Activated CD4-positive, alpha-beta memory T cell treated with anti-CD3 and anti-CD28 coated beads, Interleukin-2, amount 10 ng/mL, durations not matched to agents 7 days and 5 days (primary cell): ENCODE results near the gene CNIH2. TPM values are rescaled to one million over a fixed set of nuclear protein-coding genes. Genes with fewer than 3 reads are reported as not detected.

Source experiments
- CTCF ChIA-PET: fragments of 350-600 bp; sonication (Branson Sonifier 250); formaldehyde crosslinking; loops from one replicate; lab custom pipeline; 2021; ENCODE audit warnings: antibody characterized with exemption, inconsistent platforms; lab: Charles Lee
- POLR2A ChIA-PET: fragments of 350-600 bp; sonication (Branson Sonifier 250); formaldehyde crosslinking; loops from one replicate; lab custom pipeline; 2021; ENCODE audit warnings: antibody characterized with exemption; lab: Charles Lee
- DNase-seq: peaks from one replicate; pipeline ENCODE4 v3.0.0-alpha.2; 2020
- H3K27ac Mint-ChIP-seq: one replicate; pipeline ENCODE4 v1.8.0; 2021; ENCODE audit warnings: mild to moderate bottlenecking, mixed read lengths
- H3K27me3 Mint-ChIP-seq: one replicate; pipeline ENCODE4 v1.8.0; 2021; ENCODE audit warnings: mixed read lengths
- H3K36me3 Mint-ChIP-seq: one replicate; pipeline ENCODE4 v1.8.0; 2021; ENCODE audit warnings: low read depth, mixed read lengths
- H3K4me1 Mint-ChIP-seq: one replicate; pipeline ENCODE4 v1.8.0; 2021; ENCODE audit warnings: mixed read lengths
- H3K4me3 Mint-ChIP-seq: one replicate; pipeline ENCODE4 v1.8.0; 2021; ENCODE audit warnings: mild to moderate bottlenecking, mixed read lengths
- H3K9me3 Mint-ChIP-seq: one replicate; pipeline ENCODE4 v1.8.0; 2021; ENCODE audit warnings: mixed read lengths
- total RNA-seq, 2 experiments: library from RNA; stranded (reverse); gene quantifications; one replicate each; pipeline ENCODE4 v1.2.3, GENCODE V29; 2021

CNIH2 gene
- total RNA-seq, 2 experiments from 2014 or later: 1.9 to 2.1 TPM

GRCh38 chr11:66288671-66289547 lies 10.9 kb downstream of the CNIH2 start, which contains the start of gene YIF1A:
YIF1A (minus strand) TSS chr11:66289143; CDS start chr11:66288985, 158 bp downstream.
- H3K27me3 Mint-ChIP-seq: peaks cover 27% of the 10 kb centered on the region
- peak; percentile 99 for DNase-seq
- peak within 1 kb of the TSS; percentile 83 for H3K27ac Mint-ChIP-seq
- ChIA-PET POLR2A (interaction anchor here (0.6 to 4.4 kb wide), 18 partner anchors 9 to 576 kb away, joined by 3 to 28 read pairs (median 4); partner anchors contain the start of genes BRMS1, CNIH2, RAB1B and RBM4), CTCF (interaction anchor here (0.7 to 3.8 kb wide), 10 partner anchors 8 to 349 kb away, joined by 3 to 33 read pairs (median 4); partner anchors contain the start of genes MRPL11 and RBM4)
- H3K36me3 Mint-ChIP-seq: no peaks in the 10 kb centered on the region
- H3K9me3 Mint-ChIP-seq: no peaks in the 10 kb centered on the region
- peaks cover 42% of the 10 kb centered on the region for H3K4me1 Mint-ChIP-seq
- H3K4me3 Mint-ChIP-seq: peak within 1 kb of the TSS; percentile 92

GRCh38 chr11:66289548-66290329 lies 11.8 kb downstream of the CNIH2 start:
- no peaks in the 10 kb centered on the region for H3K36me3 Mint-ChIP-seq
- ChIA-PET POLR2A (interaction anchor here (0.6 to 4.4 kb wide), 18 partner anchors 10 to 577 kb away, joined by 3 to 28 read pairs (median 4); partner anchors contain the start of genes BRMS1, CNIH2, RAB1B and RBM4), CTCF (interaction anchor here (0.8 to 3.8 kb wide), 10 partner anchors 9 to 349 kb away, joined by 3 to 33 read pairs (median 4); partner anchors contain the start of genes MRPL11 and RBM4)
- H3K4me3 Mint-ChIP-seq: peak overlapping the region; percentile 92
- peaks cover 42% of the 10 kb centered on the region for H3K4me1 Mint-ChIP-seq
- no peaks in the 10 kb centered on the region for H3K9me3 Mint-ChIP-seq
- peak; percentile 82 for DNase-seq
- H3K27me3 Mint-ChIP-seq: peaks cover 29% of the 10 kb centered on the region
- H3K27ac Mint-ChIP-seq: peak overlapping the region; percentile 78

GRCh38 chr11:66290330-66290621 lies 12.3 kb downstream of the CNIH2 start:
- H3K4me1 Mint-ChIP-seq: peaks cover 42% of the 10 kb centered on the region
- POLR2A ChIA-PET: interaction anchor here (1.0 to 4.4 kb wide), 4 partner anchors 11 to 46 kb away, joined by 3 to 28 read pairs (median 20); partner anchors contain the start of genes CNIH2, RAB1B and RIN1
- peaks cover 29% of the 10 kb centered on the region for H3K27me3 Mint-ChIP-seq

GRCh38 chr11:66291303-66291705 lies 13.3 kb downstream of the CNIH2 start:
- no peak for DNase-seq
- no peaks in the 10 kb centered on the region for H3K9me3 Mint-ChIP-seq
- POLR2A ChIA-PET: interaction anchor here (1.1 to 4.4 kb wide), 2 partner anchors 21 to 53 kb away, joined by 4 to 28 read pairs; no protein-coding TSS in a partner anchor
- peaks cover 42% of the 10 kb centered on the region for H3K4me1 Mint-ChIP-seq
- no peaks in the 10 kb centered on the region for H3K36me3 Mint-ChIP-seq
- peaks cover 29% of the 10 kb centered on the region for H3K27me3 Mint-ChIP-seq
- H3K4me3 Mint-ChIP-seq: no peak overlapping the region
- no peak overlapping the region for H3K27ac Mint-ChIP-seq
- CTCF ChIA-PET: interaction anchor here (1.6 to 1.7 kb wide), 2 partner anchors 20 to 69 kb away, joined by 3 to 8 read pairs; no protein-coding TSS in a partner anchor

More at GRCh38 chr11:66290330-66290621, 12.3 kb downstream of the CNIH2 start:
- Mint-ChIP-seq H3K9me3 (no peaks in the 10 kb centered on the region), H3K4me3 (peak overlapping the region; percentile 92), H3K27ac (no peak overlapping the region), H3K36me3 (no peaks in the 10 kb centered on the region)
- CTCF ChIA-PET: interaction anchor here (1.6 to 2.1 kb wide), 2 partner anchors 25 to 68 kb away, joined by 3 to 5 read pairs; no protein-coding TSS in a partner anchor
- DNase-seq: no peak

- no peaks in the 10 kb centered on the region for H3K36me3 Mint-ChIP-seq
- no peak within 1 kb of the TSS for H3K27ac Mint-ChIP-seq
- no peaks in the 10 kb centered on the region for H3K9me3 Mint-ChIP-seq
- DNase-seq: no peak
- POLR2A ChIA-PET: interaction anchor here (1.1 to 4.4 kb wide), 2 partner anchors 21 to 52 kb away, joined by 4 to 28 read pairs; no protein-coding TSS in a partner anchor
- H3K27me3 Mint-ChIP-seq: peaks cover 29% of the 10 kb centered on the region
- CTCF ChIA-PET: interaction anchor here (0.6 to 1.7 kb wide), 3 partner anchors 20 to 138 kb away, joined by 3 to 8 read pairs (median 5); no protein-coding TSS in a partner anchor
- peak within 1 kb of the TSS; percentile 92 for H3K4me3 Mint-ChIP-seq
- H3K4me1 Mint-ChIP-seq: peaks cover 38% of the 10 kb centered on the region
These were observed 13.9 kb downstream of the CNIH2 start, which contains the start of gene TMEM151A for GRCh38 chr11:66291706-66292542. TMEM151A (plus strand) TSS chr11:66291894; CDS start chr11:66292014, 120 bp downstream.

- Mint-ChIP-seq H3K27me3 (peaks cover 29% of the 10 kb centered on the region), H3K27ac (no peak overlapping the region), H3K4me3 (peak overlapping the region; percentile 17), H3K9me3 (no peaks in the 10 kb centered on the region), H3K4me1 (peaks cover 30% of the 10 kb centered on the region), H3K36me3 (no peaks in the 10 kb centered on the region)
- CTCF ChIA-PET: no interaction called here
- POLR2A ChIA-PET: no interaction called here
- DNase-seq: no peak
These were observed 14.8 kb downstream of the CNIH2 start for GRCh38 chr11:66292543-66293332.

- Mint-ChIP-seq H3K4me3 (no peak overlapping the region), H3K4me1 (peaks cover 26% of the 10 kb centered on the region), H3K36me3 (no peaks in the 10 kb centered on the region), H3K27me3 (peaks cover 29% of the 10 kb centered on the region), H3K9me3 (no peaks in the 10 kb centered on the region), H3K27ac (no peak overlapping the region)
- ChIA-PET CTCF (no interaction called here), POLR2A (no interaction called here)
- no peak for DNase-seq
These were observed 15.4 kb downstream of the CNIH2 start for GRCh38 chr11:66293352-66293751.

GRCh38 chr11:66293777-66294625 lies 16.0 kb downstream of the CNIH2 start:
- POLR2A ChIA-PET: no interaction called here
- Mint-ChIP-seq H3K4me1 (peaks cover 24% of the 10 kb centered on the region), H3K4me3 (no peak overlapping the region), H3K9me3 (no peaks in the 10 kb centered on the region), H3K36me3 (no peaks in the 10 kb centered on the region), H3K27ac (no peak overlapping the region), H3K27me3 (peaks cover 29% of the 10 kb centered on the region)
- DNase-seq: no peak
- CTCF ChIA-PET: no interaction called here

- POLR2A ChIA-PET: no interaction called here
- CTCF ChIA-PET: no interaction called here
These were observed 16.9 kb downstream of the CNIH2 start for GRCh38 chr11:66294626-66295620.

GRCh38 chr11:66297610-66298009 lies 19.6 kb downstream of the CNIH2 start:
- peaks cover 3% of the 10 kb centered on the region for H3K4me1 Mint-ChIP-seq
- POLR2A ChIA-PET: no interaction called here
- DNase-seq: no peak
- H3K4me3 Mint-ChIP-seq: no peak overlapping the region
- no peak overlapping the region for H3K27ac Mint-ChIP-seq
- CTCF ChIA-PET: interaction anchor here (3.3 kb wide), 1 partner anchor 14 kb away, joined by 12 read pairs; no protein-coding TSS in a partner anchor
- H3K36me3 Mint-ChIP-seq: no peaks in the 10 kb centered on the region
- no peaks in the 10 kb centered on the region for H3K9me3 Mint-ChIP-seq
- peaks cover 13% of the 10 kb centered on the region for H3K27me3 Mint-ChIP-seq

More at GRCh38 chr11:66294626-66295620, 16.9 kb downstream of the CNIH2 start:
- no peak for DNase-seq
- Mint-ChIP-seq H3K27me3 (peaks cover 29% of the 10 kb centered on the region), H3K27ac (no peak overlapping the region), H3K4me3 (no peak overlapping the region), H3K9me3 (no peaks in the 10 kb centered on the region), H3K4me1 (peaks cover 16% of the 10 kb centered on the region), H3K36me3 (no peaks in the 10 kb centered on the region)
